Measurements from ENCODE around the gene NAA35. TPM values are rescaled to one million over a fixed set of nuclear protein-coding genes. Genes with fewer than 3 reads are reported as not detected.

The NAA35 gene
- 16.6 and 17.4 TPM in 2 replicates for total RNA-seq

GRCh38 chr9:85940832-85941621 lies at the start of gene NAA35:
NAA35 (plus strand) TSS chr9:85941146; CDS start chr9:85942160, 1,014 bp downstream.

Other genes with a start within 250 kb of the NAA35 start
- gene AGTPBP1, start 199.2 kb upstream of the NAA35 start, total RNA-seq: 16.0 and 20.1 TPM in 2 replicates
- 56.9 and 81.4 TPM in 2 replicates for gene GOLM1, start 158.4 kb downstream of the NAA35 start, total RNA-seq

Data from smooth muscle cell of bladder (primary cell).